Panc1 (cell line): ENCODE measurements around the gene CRTC1. TPM values are rescaled to one million over a fixed set of nuclear protein-coding genes. Genes with fewer than 3 reads are reported as not detected.

Experiments used
- ATAC-seq: fragments of 200-7000 bp; cut with Tn5 transposase; 2 replicates; pipeline ENCODE4 v1.9.1; 2020; ENCODE audit warnings: mild to moderate bottlenecking, moderate library complexity
- BruUV-seq: library from RNA; stranded (reverse); fragments of 400-500 nt; replicated peaks from 2 replicates; lab custom pipeline; 2021; lab: Mats Ljungman, UMichigan
- CTCF ChIA-PET: fragments of 300-600 bp; sonication (Branson Sonifier 250); formaldehyde crosslinking; loops from one replicate; lab custom pipeline; 2022; ENCODE audit warnings: antibody characterized with exemption; lab: Charles Lee
- POLR2A ChIA-PET: fragments of 300-600 bp; sonication (Branson Sonifier 250); formaldehyde crosslinking; loops from one replicate; lab custom pipeline; 2022; ENCODE audit warnings: antibody characterized with exemption; lab: Charles Lee
- DNase-seq: peaks from one replicate; pipeline ENCODE4 v3.0.0-alpha.2; 2010; ENCODE audit warnings: low read depth, low spot score
- H3K27ac ChIP-seq: 2 replicates; pipeline ENCODE4 v1.5.1; 2011; ENCODE audit warnings: mild to moderate bottlenecking, low read length, inconsistent platforms
- H3K27me3 ChIP-seq: fragments of 200-500 bp; sonication (Bioruptor generic); 2 replicates; pipeline ENCODE4 v1.6.0; 2014; ENCODE audit warnings: low read length, inconsistent platforms; ENCODE audit not compliant: control insufficient read depth, insufficient read depth
- H3K36me3 ChIP-seq: fragments of 200-500 bp; sonication (Bioruptor generic); 2 replicates; pipeline ENCODE4 v1.5.1; 2014; ENCODE audit warnings: inconsistent platforms, mild to moderate bottlenecking, low read length, moderate library complexity; ENCODE audit not compliant: control insufficient read depth, insufficient read depth
- H3K4me1 ChIP-seq: 2 replicates; pipeline ENCODE4 v1.5.1; 2011; ENCODE audit warnings: inconsistent platforms, mild to moderate bottlenecking, low read length, moderate library complexity; ENCODE audit not compliant: control insufficient read depth, insufficient read depth
- H3K4me3 ChIP-seq, 2 experiments: 2 replicates each; pipeline ENCODE4 v1.5.1; 2011 to 2012; ENCODE audit warnings: low read depth in 2 of 2, low read length in 2 of 2, mild to moderate bottlenecking in 2 of 2, inconsistent platforms in 1 of 2, moderate library complexity in 1 of 2
- H3K9me3 ChIP-seq: fragments of 200-500 bp; sonication (Bioruptor generic); 2 replicates; pipeline ENCODE4 v1.5.1; 2014; ENCODE audit warnings: low read depth, mild to moderate bottlenecking, inconsistent platforms, low read length, moderate library complexity; ENCODE audit not compliant: control insufficient read depth, insufficient read depth
- CTCF ChIP-seq: fragments of 450-650 bp; IDR thresholded peaks from 2 replicates; pipeline ENCODE4 v1.5.1; 2017; ENCODE audit warnings: mild to moderate bottlenecking
- POLR2AphosphoS5 ChIP-seq: IDR thresholded peaks from 2 replicates; pipeline ENCODE4 v1.6.1; 2012; ENCODE audit warnings: mild to moderate bottlenecking, low read depth, low read length, moderate library complexity
- REST ChIP-seq, 2 experiments: IDR thresholded peaks; 2 replicates each; pipeline ENCODE4 v1.6.1; 2011 to 2012; ENCODE audit warnings: low read depth in 2 of 2, control low read depth in 1 of 2, low read length in 1 of 2, mild to moderate bottlenecking in 1 of 2, moderate library complexity in 1 of 2; ENCODE audit not compliant: insufficient read depth in 1 of 2
- SIN3A ChIP-seq: IDR thresholded peaks from 2 replicates; pipeline ENCODE4 v1.6.1; 2012; ENCODE audit warnings: low read depth, mild to moderate bottlenecking, low read length, moderate library complexity, borderline replicate concordance; ENCODE audit not compliant: insufficient read depth
- TCF7L2 ChIP-seq: IDR thresholded peaks from 2 replicates; pipeline ENCODE4 v1.6.1; 2011; ENCODE audit warnings: mild to moderate bottlenecking, low read depth, low read length, inconsistent platforms
- in situ Hi-C: cut with HindIII; loops from 2 replicates; pipeline ENCODE4 v1.10.0; 2016; ENCODE audit warnings: low sequenced_read_pairs, low pct_unique_long_range_greater_than_20kb
- intact Hi-C: fragments of 100-400 bp; cut with micrococcal nuclease; formaldehyde crosslinking; loops from one replicate; pipeline ENCODE4 v1.10.0; 2022; ENCODE audit not compliant: unreplicated experiment
- total RNA-seq: library from RNA; stranded (reverse); gene quantifications from one replicate; pipeline ENCODE4 v1.2.1, GENCODE V29; 2021; ENCODE audit not compliant: unreplicated experiment

The CRTC1 gene
- total RNA-seq, 1 experiment from 2014 or later = 18.2 TPM

- ChIA-PET CTCF (no interaction called here), POLR2A (no interaction called here)
- intact Hi-C loops = no loop called here
- no peak overlapping the region for H3K27ac ChIP-seq
- H3K4me1 ChIP-seq = no peaks in the 10 kb centered on the region
- no peak overlapping the region for H3K4me3 ChIP-seq
- in situ Hi-C loops = no loop called here
- H3K9me3 ChIP-seq = no peaks in the 10 kb centered on the region
- TF ChIP-seq REST (IDR thresholded peaks at IDR 0.05; ENCODE audit: insufficient read depth in 1 of 2, low read depth in 2 of 2, low read length in 1 of 2) = no peak
- TF ChIP-seq POLR2AphosphoS5 = no peak
- TF ChIP-seq SIN3A = no peak
- no peak for TF ChIP-seq CTCF
- TF ChIP-seq TCF7L2 = no peak
- DNase-seq (no peak), ATAC-seq (no peak)
- H3K36me3 ChIP-seq = no peaks in the 10 kb centered on the region
- no TSS peak for BruUV-seq
- no peaks in the 10 kb centered on the region for H3K27me3 ChIP-seq
These were observed 29.5 kb downstream of the CRTC1 start for GRCh38 chr19:18712981-18713380.

- ATAC-seq = no peak
- POLR2A ChIA-PET = no interaction called here
- in situ Hi-C loops = no loop called here
These were observed 30.2 kb downstream of the CRTC1 start for GRCh38 chr19:18713550-18714117.

More at GRCh38 chr19:18713550-18714117, 30.2 kb downstream of the CRTC1 start:
- H3K27ac ChIP-seq = no peak overlapping the region
- no TSS peak for BruUV-seq
- intact Hi-C loops = no loop called here
- DNase-seq = no peak
- H3K4me1 ChIP-seq = no peaks in the 10 kb centered on the region
- no peaks in the 10 kb centered on the region for H3K9me3 ChIP-seq
- CTCF ChIA-PET = no interaction called here
- no peaks in the 10 kb centered on the region for H3K36me3 ChIP-seq
- no peak overlapping the region for H3K4me3 ChIP-seq
- H3K27me3 ChIP-seq = no peaks in the 10 kb centered on the region
- TF ChIP-seq SIN3A (no peak), REST (IDR thresholded peaks at IDR 0.05; ENCODE audit: insufficient read depth in 1 of 2, low read depth in 2 of 2, low read length in 1 of 2) (no peak), CTCF (no peak), POLR2AphosphoS5 (no peak), TCF7L2 (no peak)
